Brain microvascular endothelial cell (primary cell): ENCODE data around the gene PIAS1.

Source experiments
- DNase-seq: peaks from one replicate; pipeline ENCODE4 v3.0.0-alpha.2; 2020
- H3K27ac ChIP-seq: fragments of 250-450 bp; sonication (Bioruptor Pico); 2 replicates; pipeline ENCODE4 v1.5.1; 2020; ENCODE audit warnings: mild to moderate bottlenecking, moderate library complexity
- H3K27me3 ChIP-seq: fragments of 250-450 bp; sonication (Bioruptor Pico); replicated peaks from 2 replicates; pipeline ENCODE4 v1.5.1; 2020; ENCODE audit warnings: mild to moderate bottlenecking
- H3K36me3 ChIP-seq: fragments of 250-450 bp; sonication (Bioruptor Pico); replicated peaks from 2 replicates; pipeline ENCODE4 v1.5.1; 2020; ENCODE audit warnings: mild to moderate bottlenecking
- H3K4me3 ChIP-seq: 2 replicates; pipeline ENCODE4 v1.5.1; 2011; ENCODE audit warnings: low read depth, mild to moderate bottlenecking, control low read depth, low read length, moderate library complexity
- in situ Hi-C: cut with HindIII; loops from 2 replicates; pipeline ENCODE4 v1.10.0; 2017; ENCODE audit warnings: low sequenced_read_pairs, low pct_ligation_motif_present
- TF ChIP-seq, protein P1 (sequence below): IDR thresholded peaks from 2 replicates; pipeline ENCODE4 v1.5.1; 2011; ENCODE audit warnings: low read depth, mild to moderate bottlenecking, moderate library complexity, low read length, control low read depth, inconsistent platforms; ENCODE audit errors: missing control alignments

PIAS1 gene

DNA sequence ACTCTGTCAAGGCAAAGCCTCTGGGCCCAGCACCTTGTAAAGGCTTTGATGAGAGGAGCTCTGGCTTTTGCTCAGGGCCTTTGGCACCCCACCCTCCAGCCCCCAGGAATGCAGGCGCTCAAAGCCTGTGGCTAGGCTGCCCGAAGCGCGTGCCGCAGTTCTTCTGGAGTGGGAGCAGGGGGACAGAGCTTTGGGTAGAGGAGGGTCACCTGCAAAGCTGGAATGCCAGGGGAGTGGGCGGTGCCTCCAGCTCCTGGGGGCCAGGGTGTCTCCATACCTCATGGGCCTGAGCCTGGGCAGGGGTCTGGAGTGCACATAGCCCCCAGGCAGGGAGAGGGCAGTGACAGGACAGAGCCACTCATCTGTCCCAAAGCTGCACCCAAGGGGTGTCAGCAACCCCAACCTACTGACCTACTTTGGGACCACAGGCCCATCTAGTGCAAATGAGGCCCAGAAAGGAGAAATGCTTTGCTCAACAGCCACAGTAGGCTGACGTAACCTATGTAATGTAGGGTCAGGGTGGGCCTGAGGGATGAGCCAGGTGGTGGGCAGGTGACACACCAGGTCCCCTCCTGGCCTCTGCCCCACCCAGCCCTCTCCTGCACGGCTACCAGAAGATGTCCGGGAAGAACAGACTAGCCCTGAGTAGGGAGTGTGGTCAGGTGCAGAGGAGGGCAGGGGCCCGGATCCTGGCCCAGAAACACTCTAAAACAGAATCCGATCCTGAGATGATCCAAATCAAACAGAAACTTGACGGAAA, 153.2 kb downstream of the PIAS1 start:
- H3K27me3 ChIP-seq = no peaks in the 10 kb centered on the region

DNA sequence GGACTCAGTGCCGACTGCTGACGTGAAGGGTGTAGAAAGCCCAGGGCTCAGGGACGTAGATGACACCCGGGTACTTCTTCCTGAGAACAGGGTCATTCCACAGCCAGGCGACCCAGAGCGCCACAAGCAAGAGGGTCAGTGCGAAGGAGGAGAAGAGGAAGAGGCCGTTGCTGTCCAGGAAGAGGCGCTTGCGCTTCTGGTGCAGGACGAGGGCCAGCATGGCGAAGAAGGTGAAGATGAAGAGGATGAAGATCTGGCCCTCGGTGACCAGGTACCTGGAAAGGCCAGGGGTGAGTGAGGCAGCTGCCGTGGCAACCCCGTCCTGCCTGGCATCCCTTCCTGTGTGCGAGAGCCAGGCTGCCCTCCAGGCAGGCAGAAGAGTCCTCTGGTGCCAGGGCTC, 154.0 kb downstream of the PIAS1 start:
- DNase-seq = no peak

More for the DNA sequence above, 153.2 kb downstream of the PIAS1 start:
- DNase-seq = no peak
- H3K4me3 ChIP-seq = no peak overlapping the region
- TF ChIP-seq, protein P1, sequence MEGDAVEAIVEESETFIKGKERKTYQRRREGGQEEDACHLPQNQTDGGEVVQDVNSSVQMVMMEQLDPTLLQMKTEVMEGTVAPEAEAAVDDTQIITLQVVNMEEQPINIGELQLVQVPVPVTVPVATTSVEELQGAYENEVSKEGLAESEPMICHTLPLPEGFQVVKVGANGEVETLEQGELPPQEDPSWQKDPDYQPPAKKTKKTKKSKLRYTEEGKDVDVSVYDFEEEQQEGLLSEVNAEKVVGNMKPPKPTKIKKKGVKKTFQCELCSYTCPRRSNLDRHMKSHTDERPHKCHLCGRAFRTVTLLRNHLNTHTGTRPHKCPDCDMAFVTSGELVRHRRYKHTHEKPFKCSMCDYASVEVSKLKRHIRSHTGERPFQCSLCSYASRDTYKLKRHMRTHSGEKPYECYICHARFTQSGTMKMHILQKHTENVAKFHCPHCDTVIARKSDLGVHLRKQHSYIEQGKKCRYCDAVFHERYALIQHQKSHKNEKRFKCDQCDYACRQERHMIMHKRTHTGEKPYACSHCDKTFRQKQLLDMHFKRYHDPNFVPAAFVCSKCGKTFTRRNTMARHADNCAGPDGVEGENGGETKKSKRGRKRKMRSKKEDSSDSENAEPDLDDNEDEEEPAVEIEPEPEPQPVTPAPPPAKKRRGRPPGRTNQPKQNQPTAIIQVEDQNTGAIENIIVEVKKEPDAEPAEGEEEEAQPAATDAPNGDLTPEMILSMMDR = no peak
- H3K27ac ChIP-seq = no peak overlapping the region
- H3K36me3 ChIP-seq = no peaks in the 10 kb centered on the region
- in situ Hi-C loops = no loop called here

DNA sequence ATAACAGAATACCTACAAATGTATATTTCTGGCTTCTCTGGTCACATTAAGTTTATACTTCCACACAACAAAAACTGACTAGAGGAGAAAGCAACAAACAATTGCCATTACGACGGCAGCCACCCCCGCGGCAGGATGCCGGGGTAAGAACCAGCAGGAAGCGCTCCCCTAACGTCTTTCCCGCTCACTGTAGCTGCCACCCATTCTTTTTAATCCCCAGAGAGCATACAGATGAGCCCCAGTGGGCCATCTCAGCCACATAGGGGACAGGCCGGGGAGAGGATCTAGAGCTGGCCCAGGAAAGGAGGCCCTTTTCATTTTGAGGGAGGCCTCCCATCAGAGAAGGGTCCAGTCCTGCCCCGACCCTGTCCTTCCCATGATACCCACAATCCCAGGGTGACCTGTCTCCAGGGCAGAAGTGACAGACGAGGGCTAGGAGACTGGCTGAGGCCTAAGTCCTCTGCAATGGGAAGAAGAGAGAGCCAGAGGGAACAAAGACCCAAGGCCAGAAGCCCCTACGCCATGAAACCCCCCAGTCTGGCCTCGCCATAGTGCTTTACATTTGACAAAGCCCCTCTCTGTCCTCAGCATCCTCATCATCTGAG, 154.6 kb downstream of the PIAS1 start:
- no peak overlapping the region for H3K27ac ChIP-seq

More for the DNA sequence above, 154.0 kb downstream of the PIAS1 start:
- Histone ChIP-seq H3K27me3 (no peaks in the 10 kb centered on the region), H3K4me3 (no peak overlapping the region), H3K36me3 (no peaks in the 10 kb centered on the region), H3K27ac (no peak overlapping the region)
- in situ Hi-C loops = no loop called here
- TF ChIP-seq, protein P1 = no peak

DNA sequence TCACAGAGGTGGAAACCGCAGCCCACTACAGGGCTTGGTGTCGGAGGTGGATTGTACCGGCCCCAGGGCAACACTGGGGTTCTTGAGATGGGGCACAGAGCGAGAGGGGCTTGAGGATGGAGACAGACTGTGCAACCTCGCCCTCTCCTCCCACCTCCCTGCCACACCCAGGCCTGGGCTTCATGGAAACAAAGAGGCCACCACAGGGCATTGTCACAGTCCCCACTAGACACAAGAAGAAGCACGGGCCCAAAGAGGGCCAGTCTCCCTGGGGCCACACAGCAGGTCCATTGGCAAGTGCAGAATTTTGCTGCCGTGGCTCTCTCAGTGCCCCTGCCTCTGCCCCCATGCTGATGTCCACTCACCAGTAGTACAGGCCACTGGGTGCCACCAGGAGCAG, 155.2 kb downstream of the PIAS1 start:
- H3K27ac ChIP-seq = no peak overlapping the region
- H3K4me3 ChIP-seq = no peak overlapping the region
- in situ Hi-C loops = no loop called here
- H3K36me3 ChIP-seq = no peaks in the 10 kb centered on the region
- TF ChIP-seq, protein P1 = no peak
- no peak for DNase-seq
- H3K27me3 ChIP-seq = no peaks in the 10 kb centered on the region

More for the DNA sequence above, 154.6 kb downstream of the PIAS1 start:
- TF ChIP-seq, protein P1 = no peak
- DNase-seq = no peak
- Histone ChIP-seq H3K4me3 (no peak overlapping the region), H3K27me3 (no peaks in the 10 kb centered on the region), H3K36me3 (no peaks in the 10 kb centered on the region)
- in situ Hi-C loops = no loop called here

DNA sequence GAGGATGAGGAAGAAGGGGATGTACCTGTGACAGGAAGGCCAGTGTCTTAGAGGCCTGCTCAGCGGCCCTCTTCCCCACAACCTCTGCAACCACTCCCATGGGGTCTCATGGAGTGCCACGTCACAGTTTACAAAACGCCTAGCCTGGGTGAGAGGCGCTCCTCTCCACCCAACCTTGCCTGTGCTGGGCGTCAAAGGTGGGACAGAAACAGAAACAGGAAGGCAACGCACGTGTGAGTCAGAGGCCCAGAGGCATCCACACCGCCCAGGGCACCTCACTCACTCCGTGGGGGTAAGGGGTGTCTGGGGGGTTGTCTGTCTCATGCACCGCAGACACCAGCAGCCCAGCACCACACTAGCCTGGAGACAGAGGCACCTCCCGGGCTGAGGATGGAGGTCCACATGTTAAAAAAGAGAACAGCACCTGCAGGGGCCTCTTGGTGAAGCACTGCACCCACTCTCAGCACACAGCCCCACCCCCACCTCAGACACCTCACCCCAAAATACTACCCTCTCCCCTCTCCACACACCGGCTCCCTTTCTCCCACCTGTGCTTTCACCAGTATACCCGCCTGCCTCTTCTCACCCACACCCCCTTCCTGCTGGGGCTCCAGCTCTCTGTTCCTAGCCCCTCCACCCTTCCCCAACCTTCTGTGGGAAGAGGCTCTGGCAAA, 155.8 kb downstream of the PIAS1 start:
- Histone ChIP-seq H3K4me3 (no peak overlapping the region), H3K27me3 (no peaks in the 10 kb centered on the region), H3K27ac (no peak overlapping the region), H3K36me3 (no peaks in the 10 kb centered on the region)
- DNase-seq = no peak
- TF ChIP-seq, protein P1 = no peak
- in situ Hi-C loops = no loop called here
